Measurements from ENCODE around the gene RAD17. TPM values are rescaled to one million over a fixed set of nuclear protein-coding genes. Genes with fewer than 3 reads are reported as not detected.
"Not testable (repeated sequence)": the region's sequence is repeated elsewhere in the genome, so short reads cannot be mapped to it uniquely, and the experiment has no call there.

RAD17 gene
- total RNA-seq, 1 donor: 26.8 TPM

GRCh38 chr5:69368458-69369339, 919 bp upstream of the RAD17 start:
- peaks cover 27% of the 10 kb centered on the region for H3K36me3 ChIP-seq (ENCODE audit: insufficient read depth, low read length)

GRCh38 chr5:69370335-69370734, 717 bp downstream of the RAD17 start:
- H3K4me2 ChIP-seq (ENCODE audit: insufficient read depth, low read length): peak overlapping the region; percentile 96
- peaks cover 21% of the 10 kb centered on the region for H3K4me1 ChIP-seq (ENCODE audit: insufficient read depth, low read length)
- not testable (repeated sequence) for H3K27me3 ChIP-seq (ENCODE audit: insufficient read depth, low read length); DNase-seq (ENCODE audit: insufficient read length, low spot score, missing footprints); H3K9me3 ChIP-seq (ENCODE audit: low read depth, low read length)
- H3K79me2 ChIP-seq (ENCODE audit: insufficient read depth, low read length): peaks cover 68% of the 10 kb centered on the region
- H3K36me3 ChIP-seq (ENCODE audit: insufficient read depth, low read length): peaks cover 31% of the 10 kb centered on the region
- peak overlapping the region; percentile 98 for H3K27ac ChIP-seq (ENCODE audit: low read depth, low read length)
- peaks cover 15% of the 10 kb centered on the region for H4K20me1 ChIP-seq (ENCODE audit: insufficient read depth, low read length)
- H3K4me3 ChIP-seq (ENCODE audit: insufficient read depth, low read length): peak overlapping the region; percentile 95
- peak overlapping the region; percentile 99 for H2AFZ ChIP-seq (ENCODE audit: low read length)

More at GRCh38 chr5:69368458-69369339, 919 bp upstream of the RAD17 start:
- Histone ChIP-seq H3K9me3 (ENCODE audit: low read depth, low read length) (no peaks in the 10 kb centered on the region), H3K4me3 (ENCODE audit: insufficient read depth, low read length) (peak overlapping the region; percentile 95), H2AFZ (ENCODE audit: low read length) (peak overlapping the region; percentile 99), H3K79me2 (ENCODE audit: insufficient read depth, low read length) (peaks cover 84% of the 10 kb centered on the region), H3K27me3 (ENCODE audit: insufficient read depth, low read length) (no peaks in the 10 kb centered on the region), H3K27ac (ENCODE audit: low read depth, low read length) (peak overlapping the region; percentile 98), H4K20me1 (ENCODE audit: insufficient read depth, low read length) (peaks cover 15% of the 10 kb centered on the region), H3K4me1 (ENCODE audit: insufficient read depth, low read length) (peaks cover 21% of the 10 kb centered on the region), H3K4me2 (ENCODE audit: insufficient read depth, low read length) (peak overlapping the region; percentile 96)
- no peak for TF ChIP-seq CTCF (IDR thresholded peaks at IDR 0.05; ENCODE audit: extremely low read depth, low read depth, low read length)
- no peak for DNase-seq (ENCODE audit: insufficient read length, low spot score, missing footprints)

- Histone ChIP-seq H3K4me2 (ENCODE audit: insufficient read depth, low read length) (no peak overlapping the region), H3K36me3 (ENCODE audit: insufficient read depth, low read length) (peaks cover 19% of the 10 kb centered on the region), H4K20me1 (ENCODE audit: insufficient read depth, low read length) (peaks cover 6% of the 10 kb centered on the region), H3K79me2 (ENCODE audit: insufficient read depth, low read length) (peaks cover 48% of the 10 kb centered on the region), H2AFZ (ENCODE audit: low read length) (no peak overlapping the region), H3K4me1 (ENCODE audit: insufficient read depth, low read length) (peaks cover 21% of the 10 kb centered on the region), H3K9me3 (ENCODE audit: low read depth, low read length) (no peaks in the 10 kb centered on the region), H3K27ac (ENCODE audit: low read depth, low read length) (no peak overlapping the region), H3K4me3 (ENCODE audit: insufficient read depth, low read length) (no peak overlapping the region), H3K27me3 (ENCODE audit: insufficient read depth, low read length) (no peaks in the 10 kb centered on the region)
- TF ChIP-seq CTCF (IDR thresholded peaks at IDR 0.05; ENCODE audit: extremely low read depth, low read depth, low read length): no peak
- no peak for DNase-seq (ENCODE audit: insufficient read length, low spot score, missing footprints)
These were observed 2.8 kb downstream of the RAD17 start for GRCh38 chr5:69372394-69372793.

GRCh38 chr5:69374911-69375446, 5.4 kb downstream of the RAD17 start:
- H2AFZ ChIP-seq (ENCODE audit: low read length): no peak overlapping the region
- H3K4me1 ChIP-seq (ENCODE audit: insufficient read depth, low read length): peaks cover 13% of the 10 kb centered on the region
- DNase-seq (ENCODE audit: insufficient read length, low spot score, missing footprints): no peak
- no peak overlapping the region for H3K4me2 ChIP-seq (ENCODE audit: insufficient read depth, low read length)
- TF ChIP-seq CTCF (IDR thresholded peaks at IDR 0.05; ENCODE audit: extremely low read depth, low read depth, low read length): no peak
- no peaks in the 10 kb centered on the region for H3K9me3 ChIP-seq (ENCODE audit: low read depth, low read length)
- no peaks in the 10 kb centered on the region for H4K20me1 ChIP-seq (ENCODE audit: insufficient read depth, low read length)
- peaks cover 22% of the 10 kb centered on the region for H3K79me2 ChIP-seq (ENCODE audit: insufficient read depth, low read length)
- H3K36me3 ChIP-seq (ENCODE audit: insufficient read depth, low read length): peaks cover 27% of the 10 kb centered on the region
- H3K27me3 ChIP-seq (ENCODE audit: insufficient read depth, low read length): no peaks in the 10 kb centered on the region
- no peak overlapping the region for H3K4me3 ChIP-seq (ENCODE audit: insufficient read depth, low read length)
- H3K27ac ChIP-seq (ENCODE audit: low read depth, low read length): no peak overlapping the region
